Colonic mucosa (tissue), 4 donors: ENCODE measurements around the gene GIPC1. TPM values are rescaled to one million over a fixed set of nuclear protein-coding genes. Genes with fewer than 3 reads are reported as not detected.

Experiments used
- DNase-seq: peaks from one replicate; pipeline ENCODE4 v3.0.0-alpha.2; 2020
- H3K27ac ChIP-seq: fragments of 200-600 bp; one replicate; pipeline ENCODE4 v1.8.0; 2021
- H3K27me3 ChIP-seq: fragments of 200-600 bp; one replicate; pipeline ENCODE4 v1.8.0; 2021
- H3K36me3 ChIP-seq: fragments of 200-600 bp; one replicate; pipeline ENCODE4 v1.8.0; 2021
- H3K4me1 ChIP-seq: fragments of 200-600 bp; one replicate; pipeline ENCODE4 v1.8.0; 2021; ENCODE audit warnings: mild to moderate bottlenecking
- H3K4me3 ChIP-seq: fragments of 200-600 bp; one replicate; pipeline ENCODE4 v1.8.0; 2021
- H3K9ac ChIP-seq, 2 donors: one replicate each; pipeline ENCODE4 v1.7.0; 2013; ENCODE audit warnings: control low read depth in 2 of 2, low read depth in 2 of 2, low read length in 2 of 2
- H3K9me3 ChIP-seq: fragments of 200-600 bp; one replicate; pipeline ENCODE4 v1.8.0; 2021
- intact Hi-C: fragments of 100-400 bp; cut with DNase I; formaldehyde crosslinking; loops from one replicate; pipeline ENCODE4 v1.14.1; 2022
- total RNA-seq, 2 donors: library from RNA; stranded (reverse); fragmentation: NEBNext Ultra II Directional in 1 of 2; extraction: Animal tissue kit (Norgen Biotek cat#: 25700) in 1 of 2; gene quantifications; one replicate each; pipeline ENCODE4 v1.2.1, GENCODE V29; 2021
- TF ChIP-seq, protein P1 (sequence below): fragments of 200-600 bp; IDR thresholded peaks from one replicate; pipeline ENCODE4 v1.8.0; 2022; ENCODE audit warnings: antibody characterized with exemption, mild to moderate bottlenecking
- donor health status: healthy.
- donor health status: DM: no; HTN: no; CAD: no.
- donor health status: DM: no; HTN: no; CAD: no.

GIPC1 gene
- total RNA-seq, 2 donors from 2014 or later = 281 to 404 TPM

DNA sequence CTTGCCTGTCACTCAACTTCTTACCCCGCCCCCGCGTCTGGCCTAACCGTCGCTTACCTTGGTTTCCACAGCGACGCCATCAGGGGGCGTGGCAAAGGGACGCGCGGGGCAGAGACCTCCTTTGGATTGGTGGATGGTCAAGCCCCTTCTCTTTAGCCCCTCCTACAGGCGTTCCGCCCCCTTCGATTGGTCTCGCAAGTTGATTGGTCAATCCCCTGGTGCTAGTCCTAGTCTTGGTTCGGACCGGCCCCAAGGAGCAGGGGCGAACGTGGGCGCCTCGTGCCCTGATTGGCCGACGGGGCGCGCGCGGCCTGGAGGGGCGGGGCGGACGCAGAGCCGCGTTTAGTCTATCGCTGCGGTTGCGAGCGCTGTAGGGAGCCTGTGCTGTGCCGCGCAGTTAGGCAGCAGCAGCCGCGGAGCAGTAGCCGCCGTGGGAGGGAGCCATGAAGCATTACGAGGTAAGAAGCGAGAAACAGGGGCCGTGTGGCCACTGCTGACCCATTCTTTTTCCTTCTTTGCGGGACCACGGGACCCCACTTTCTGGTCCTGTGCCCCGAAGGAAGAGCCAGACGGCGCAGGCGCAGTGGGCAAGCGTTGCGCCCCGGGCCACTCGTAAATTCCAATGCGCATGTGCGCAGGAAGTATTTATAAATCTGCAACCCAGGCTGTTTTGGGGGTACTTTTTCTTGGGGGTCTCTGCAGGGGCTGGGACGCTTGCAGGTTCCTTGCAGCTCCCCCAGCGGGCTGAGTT, 33.5 kb upstream of the GIPC1 start, which contains the start of gene TECR:
Gene TECR (plus strand): TSS at position 341 of the 751 bp plus-strand sequence. CDS start 103 bp downstream, at position 444.
- intact Hi-C loops = no loop called here
- Histone ChIP-seq H3K9me3 (no peaks in the 10 kb centered on the region), H3K4me3 (peak within 1 kb of the TSS; percentile 65), H3K27ac (peak within 1 kb of the TSS; percentile 92), H3K9ac (peak within 1 kb of the TSS; percentile 91 to 97), H3K27me3 (no peaks in the 10 kb centered on the region), H3K36me3 (no peaks in the 10 kb centered on the region), H3K4me1 (peaks cover 4% of the 10 kb centered on the region)
- TF ChIP-seq, protein P1, sequence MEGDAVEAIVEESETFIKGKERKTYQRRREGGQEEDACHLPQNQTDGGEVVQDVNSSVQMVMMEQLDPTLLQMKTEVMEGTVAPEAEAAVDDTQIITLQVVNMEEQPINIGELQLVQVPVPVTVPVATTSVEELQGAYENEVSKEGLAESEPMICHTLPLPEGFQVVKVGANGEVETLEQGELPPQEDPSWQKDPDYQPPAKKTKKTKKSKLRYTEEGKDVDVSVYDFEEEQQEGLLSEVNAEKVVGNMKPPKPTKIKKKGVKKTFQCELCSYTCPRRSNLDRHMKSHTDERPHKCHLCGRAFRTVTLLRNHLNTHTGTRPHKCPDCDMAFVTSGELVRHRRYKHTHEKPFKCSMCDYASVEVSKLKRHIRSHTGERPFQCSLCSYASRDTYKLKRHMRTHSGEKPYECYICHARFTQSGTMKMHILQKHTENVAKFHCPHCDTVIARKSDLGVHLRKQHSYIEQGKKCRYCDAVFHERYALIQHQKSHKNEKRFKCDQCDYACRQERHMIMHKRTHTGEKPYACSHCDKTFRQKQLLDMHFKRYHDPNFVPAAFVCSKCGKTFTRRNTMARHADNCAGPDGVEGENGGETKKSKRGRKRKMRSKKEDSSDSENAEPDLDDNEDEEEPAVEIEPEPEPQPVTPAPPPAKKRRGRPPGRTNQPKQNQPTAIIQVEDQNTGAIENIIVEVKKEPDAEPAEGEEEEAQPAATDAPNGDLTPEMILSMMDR = no peak
- DNase-seq = peak; percentile 100

DNA sequence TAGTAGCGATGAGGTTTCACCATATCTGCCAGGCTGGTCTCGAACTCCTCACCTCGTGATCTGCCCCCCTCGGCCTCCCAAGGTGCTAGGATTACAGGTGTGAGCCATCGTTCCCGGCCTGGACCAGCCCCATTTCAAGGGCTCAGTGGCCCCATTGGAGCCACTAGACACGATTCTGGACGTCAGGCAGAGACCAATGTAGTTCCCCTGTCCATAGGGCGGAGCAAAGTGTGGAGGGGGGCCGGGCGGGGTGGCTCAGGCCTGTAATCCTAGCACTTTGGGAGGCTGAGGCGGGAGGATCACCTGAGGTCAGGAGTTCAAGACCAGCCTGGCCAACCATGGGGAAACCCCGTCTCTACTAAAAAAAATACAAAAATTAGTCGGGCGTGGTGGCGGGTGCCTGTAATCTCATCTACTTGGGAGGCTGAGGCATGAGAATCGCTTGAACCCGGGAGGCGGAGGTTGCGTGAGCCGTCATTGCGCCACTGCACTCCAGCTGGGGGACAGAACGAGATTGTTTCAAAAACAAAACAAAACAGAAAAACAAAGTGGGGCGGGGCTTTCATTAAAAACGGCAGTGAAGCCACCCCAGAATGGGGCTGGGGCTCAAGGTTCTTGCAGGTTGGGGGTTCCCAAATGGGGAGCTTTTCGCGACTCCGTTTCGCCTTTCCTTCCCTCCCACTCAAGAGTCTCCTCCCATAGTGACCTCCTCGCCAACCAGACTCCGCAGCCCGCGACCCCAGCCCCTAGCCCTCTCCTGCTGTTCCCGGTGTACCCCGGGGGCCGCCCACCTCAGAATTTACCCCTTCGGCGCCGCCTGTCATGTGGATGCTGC, 32.7 kb upstream of the GIPC1 start:
- DNase-seq = no peak
- intact Hi-C loops = no loop called here
- H3K27me3 ChIP-seq = no peaks in the 10 kb centered on the region
- TF ChIP-seq, protein P1 = no peak
- peak overlapping the region; percentile 65 for H3K4me3 ChIP-seq
- peaks cover 4% of the 10 kb centered on the region for H3K4me1 ChIP-seq
- no peaks in the 10 kb centered on the region for H3K36me3 ChIP-seq
- H3K27ac ChIP-seq = peak overlapping the region; percentile 92
- no peaks in the 10 kb centered on the region for H3K9me3 ChIP-seq
- H3K9ac ChIP-seq = peak overlapping the region; percentile 26 to 63

DNA sequence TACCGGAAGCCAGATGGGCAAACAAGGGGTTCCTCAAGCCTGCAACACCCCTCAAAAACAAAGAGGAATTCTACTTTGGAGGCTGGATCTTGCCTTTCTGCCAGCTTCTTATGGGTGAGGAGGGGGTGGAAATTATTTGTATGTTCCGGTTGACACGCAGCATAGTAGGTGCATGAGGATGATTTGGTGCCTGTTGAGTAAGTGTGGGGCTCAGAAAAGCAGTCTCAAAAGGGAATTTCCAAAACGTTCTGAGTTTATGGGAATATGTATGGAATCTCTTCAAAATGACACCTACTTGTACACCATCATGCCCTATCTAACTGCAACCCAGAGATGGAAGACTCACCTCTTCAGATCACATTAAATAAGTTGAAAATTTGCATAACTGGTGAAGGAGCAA, 30.5 kb upstream of the GIPC1 start:
- H3K27ac ChIP-seq = no peak overlapping the region
- TF ChIP-seq, protein P1 = no peak
- no peak for DNase-seq
- intact Hi-C loops = no loop called here
- H3K9me3 ChIP-seq = no peaks in the 10 kb centered on the region
- no peaks in the 10 kb centered on the region for H3K36me3 ChIP-seq
- H3K9ac ChIP-seq = no peak overlapping the region
- no peak overlapping the region for H3K4me3 ChIP-seq
- no peaks in the 10 kb centered on the region for H3K27me3 ChIP-seq
- peaks cover 4% of the 10 kb centered on the region for H3K4me1 ChIP-seq

DNA sequence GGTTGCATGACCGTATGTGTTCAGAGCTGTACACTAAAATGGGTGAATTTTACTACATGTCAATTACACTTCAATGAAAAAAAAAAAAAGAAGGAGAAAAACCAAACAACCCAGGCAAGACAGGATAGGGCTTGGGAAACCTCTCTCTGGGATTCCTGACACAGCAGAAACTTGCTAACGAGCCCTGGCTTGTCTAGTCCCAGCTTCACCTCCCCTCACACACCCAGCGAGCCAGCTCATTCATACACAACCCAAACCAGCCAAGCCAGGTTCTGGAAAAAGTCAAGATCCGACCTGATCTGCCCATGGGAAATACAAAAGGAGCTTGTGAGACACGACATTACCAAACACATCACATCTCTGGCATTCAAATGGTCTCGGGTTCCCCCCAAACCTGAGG, 29.8 kb upstream of the GIPC1 start:
- intact Hi-C loops = no loop called here
- Histone ChIP-seq H3K27me3 (no peaks in the 10 kb centered on the region), H3K9ac (no peak overlapping the region), H3K9me3 (no peaks in the 10 kb centered on the region), H3K36me3 (no peaks in the 10 kb centered on the region), H3K27ac (no peak overlapping the region), H3K4me3 (no peak overlapping the region), H3K4me1 (peaks cover 4% of the 10 kb centered on the region)
- no peak for DNase-seq
- TF ChIP-seq, protein P1 = no peak

DNA sequence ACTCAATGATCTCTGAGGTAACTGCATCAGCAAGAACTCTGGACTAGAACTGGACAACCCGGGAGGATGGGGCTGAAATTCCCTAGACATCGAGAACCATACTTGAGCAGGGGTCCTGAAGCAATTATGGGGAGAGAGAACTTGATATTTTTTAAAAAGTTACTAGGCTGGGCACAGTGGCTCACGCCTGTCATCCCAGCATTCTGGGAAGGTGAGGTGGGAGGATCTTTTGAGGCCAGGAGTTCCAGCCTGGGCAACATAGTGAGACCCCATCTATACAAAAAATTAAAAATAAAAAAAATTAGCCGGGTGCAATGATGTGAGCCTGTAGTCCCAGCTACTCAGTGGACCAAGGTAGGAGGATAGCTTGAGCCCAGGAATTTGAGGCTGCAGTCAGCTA, 24.6 kb upstream of the GIPC1 start:
- no peak overlapping the region for H3K9ac ChIP-seq

More for the DNA sequence above, 24.6 kb upstream of the GIPC1 start:
- intact Hi-C loops = no loop called here
- H3K4me1 ChIP-seq = peaks cover 16% of the 10 kb centered on the region
- H3K36me3 ChIP-seq = peaks cover 5% of the 10 kb centered on the region
- H3K27me3 ChIP-seq = no peaks in the 10 kb centered on the region
- H3K27ac ChIP-seq = peak overlapping the region; percentile 97
- no peak for DNase-seq
- H3K4me3 ChIP-seq = no peak overlapping the region
- H3K9me3 ChIP-seq = no peaks in the 10 kb centered on the region
- TF ChIP-seq, protein P1 = no peak
